NT2/D1 (cell line): ENCODE measurements around the gene SLC4A1AP.
"Not testable (repeated sequence)": the region's sequence is repeated elsewhere in the genome, so short reads cannot be mapped to it uniquely, and the experiment has no call there.

Source experiments
- DNase-seq: peaks from one replicate; pipeline ENCODE4 v3.0.0-alpha.2; 2011; ENCODE audit warnings: low read depth, low spot score
- H3K27me3 ChIP-seq: 2 replicates; pipeline ENCODE4 v1.6.0; 2011; ENCODE audit warnings: mild to moderate bottlenecking; ENCODE audit not compliant: insufficient read length, insufficient read depth
- H3K36me3 ChIP-seq: 2 replicates; pipeline ENCODE4 v1.6.1; 2011; ENCODE audit warnings: mild to moderate bottlenecking, low read length, mixed read lengths; ENCODE audit not compliant: insufficient read depth, insufficient read length
- H3K4me1 ChIP-seq: 2 replicates; pipeline ENCODE4 v1.5.1; 2011; ENCODE audit not compliant: insufficient read depth, insufficient read length
- H3K4me3 ChIP-seq: 2 replicates; pipeline ENCODE4 v1.5.1; 2011; ENCODE audit warnings: low read depth; ENCODE audit not compliant: insufficient read length
- H3K9ac ChIP-seq: 2 replicates; pipeline ENCODE4 v1.6.0; 2011; ENCODE audit warnings: low read depth; ENCODE audit not compliant: insufficient read length
- H3K9me3 ChIP-seq: 2 replicates; pipeline ENCODE4 v1.5.1; 2011; ENCODE audit warnings: mild to moderate bottlenecking, low read length; ENCODE audit not compliant: insufficient read depth
- SUZ12 ChIP-seq: IDR thresholded peaks from 2 replicates; pipeline ENCODE4 v1.6.1; 2011; ENCODE audit not compliant: insufficient read length, insufficient read depth; ENCODE audit errors: extremely low read depth
- YY1 ChIP-seq: IDR thresholded peaks from 2 replicates; pipeline ENCODE4 v1.6.1; 2011; ENCODE audit not compliant: insufficient read length, insufficient read depth
- ZNF274 ChIP-seq: IDR thresholded peaks from 2 replicates; pipeline ENCODE4 v1.6.1; 2011; ENCODE audit warnings: mild to moderate bottlenecking, low read depth, low read length

The SLC4A1AP gene, protein sequence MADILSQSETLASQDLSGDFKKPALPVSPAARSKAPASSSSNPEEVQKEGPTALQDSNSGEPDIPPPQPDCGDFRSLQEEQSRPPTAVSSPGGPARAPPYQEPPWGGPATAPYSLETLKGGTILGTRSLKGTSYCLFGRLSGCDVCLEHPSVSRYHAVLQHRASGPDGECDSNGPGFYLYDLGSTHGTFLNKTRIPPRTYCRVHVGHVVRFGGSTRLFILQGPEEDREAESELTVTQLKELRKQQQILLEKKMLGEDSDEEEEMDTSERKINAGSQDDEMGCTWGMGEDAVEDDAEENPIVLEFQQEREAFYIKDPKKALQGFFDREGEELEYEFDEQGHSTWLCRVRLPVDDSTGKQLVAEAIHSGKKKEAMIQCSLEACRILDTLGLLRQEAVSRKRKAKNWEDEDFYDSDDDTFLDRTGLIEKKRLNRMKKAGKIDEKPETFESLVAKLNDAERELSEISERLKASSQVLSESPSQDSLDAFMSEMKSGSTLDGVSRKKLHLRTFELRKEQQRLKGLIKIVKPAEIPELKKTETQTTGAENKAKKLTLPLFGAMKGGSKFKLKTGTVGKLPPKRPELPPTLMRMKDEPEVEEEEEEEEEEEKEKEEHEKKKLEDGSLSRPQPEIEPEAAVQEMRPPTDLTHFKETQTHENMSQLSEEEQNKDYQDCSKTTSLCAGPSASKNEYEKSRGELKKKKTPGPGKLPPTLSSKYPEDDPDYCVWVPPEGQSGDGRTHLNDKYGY

DNA sequence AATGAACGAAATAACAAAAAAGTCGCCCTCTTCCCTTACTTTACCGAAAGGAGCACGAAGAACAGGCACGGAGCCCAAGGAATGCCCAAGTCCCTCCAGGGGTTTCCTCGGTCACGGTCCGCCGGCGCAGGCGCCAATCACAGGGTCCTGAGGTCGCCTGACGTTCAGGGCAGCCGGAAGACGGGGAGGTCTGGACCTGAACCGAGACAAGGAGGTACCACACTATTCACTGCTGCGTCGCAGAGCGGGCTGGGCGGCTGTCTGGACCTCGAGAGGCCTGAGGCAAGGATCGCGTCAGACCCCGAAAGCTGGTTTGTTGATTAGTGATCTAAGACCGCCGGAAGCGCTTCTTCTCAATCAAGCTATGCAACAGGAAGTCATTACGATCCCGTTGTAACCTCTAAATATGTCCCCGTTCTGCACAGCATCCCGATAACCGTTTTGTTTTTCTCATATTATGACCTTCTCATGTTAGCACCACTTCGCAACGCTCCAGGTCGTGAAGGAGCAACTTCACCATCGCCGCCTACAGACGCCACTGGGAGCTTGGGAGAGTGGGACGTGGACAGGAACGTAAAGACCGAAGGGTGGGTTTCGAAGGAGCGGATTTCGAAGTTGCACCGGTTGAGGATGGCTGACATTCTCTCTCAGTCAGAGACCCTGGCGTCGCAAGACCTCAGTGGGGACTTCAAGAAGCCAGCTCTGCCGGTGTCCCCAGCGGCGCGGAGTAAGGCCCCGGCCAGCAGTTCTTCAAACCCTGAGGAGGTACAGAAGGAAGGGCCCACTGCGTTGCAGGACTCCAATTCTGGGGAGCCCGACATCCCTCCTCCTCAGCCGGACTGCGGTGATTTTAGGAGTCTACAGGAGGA is at the start of gene SLC4A1AP, which contains the start of gene SUPT7L:
SLC4A1AP (plus strand) TSS at position 605 of the 869 bp plus-strand sequence; CDS start at position 631, 26 bp downstream.
SUPT7L (minus strand) TSS at position 330 of the 869 bp plus-strand sequence. CDS start 1,422 bp downstream, outside the sequence.
- Histone ChIP-seq H3K9ac (peak within 1 kb of the TSS; percentile 84), H3K4me3 (peak within 1 kb of the TSS; percentile 91), H3K27me3 (no peaks in the 10 kb centered on the region), H3K9me3 (no peaks in the 10 kb centered on the region), H3K36me3 (peaks cover 55% of the 10 kb centered on the region), H3K4me1 (no peaks in the 10 kb centered on the region)
- DNase-seq, result peak; percentile 73
- TF ChIP-seq SUZ12 (no peak), ZNF274 (no peak), YY1 (peak; percentile 65)

DNA sequence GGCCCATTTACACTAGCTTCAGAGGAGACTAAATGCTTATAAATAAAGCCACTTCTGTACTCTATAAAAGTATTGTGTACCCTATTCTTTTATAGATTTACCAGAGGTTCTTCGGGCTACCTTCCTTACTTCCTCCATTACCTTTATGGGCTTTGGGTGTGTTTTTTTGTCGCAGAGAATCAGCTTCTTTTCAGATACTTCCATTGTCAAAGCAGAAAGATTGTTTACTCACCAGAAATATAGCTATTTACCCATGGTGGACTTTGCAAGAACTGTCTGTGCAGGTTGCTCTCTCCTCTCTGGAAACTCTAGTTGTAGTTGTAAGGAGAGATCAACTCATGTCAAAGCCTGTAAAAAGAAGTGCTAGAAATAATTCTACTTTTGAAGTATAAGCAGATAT is 49.7 kb upstream of the SLC4A1AP start:
- no peak overlapping the region for H3K9ac ChIP-seq
- peaks cover 45% of the 10 kb centered on the region for H3K36me3 ChIP-seq
- H3K4me3 ChIP-seq, result no peak overlapping the region
- TF ChIP-seq ZNF274 (no peak), SUZ12 (no peak), YY1 (no peak)
- peaks cover 3% of the 10 kb centered on the region for H3K4me1 ChIP-seq
- H3K27me3 ChIP-seq, result no peaks in the 10 kb centered on the region
- DNase-seq, result no peak
- H3K9me3 ChIP-seq, result no peaks in the 10 kb centered on the region

DNA sequence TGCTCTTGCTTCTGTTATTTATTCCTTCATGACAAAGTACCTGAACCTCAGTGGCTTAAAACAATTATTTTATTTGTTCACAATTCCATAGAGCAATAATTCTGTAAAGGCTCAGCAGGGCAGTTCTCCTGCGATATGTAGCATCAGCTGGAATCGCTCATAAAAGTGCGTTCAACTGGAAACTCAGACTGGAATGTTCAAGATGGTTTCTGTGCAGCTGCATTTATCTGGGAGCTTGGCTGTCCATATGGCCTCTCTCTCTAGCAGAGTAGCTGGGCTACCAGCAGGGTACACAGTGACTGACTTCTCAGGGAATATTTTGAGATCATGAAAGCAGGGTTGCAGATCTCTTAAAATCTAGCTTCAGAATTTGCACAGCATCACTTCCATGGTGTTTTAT is 48.4 kb upstream of the SLC4A1AP start:
- Histone ChIP-seq H3K9ac (no peak overlapping the region), H3K4me3 (no peak overlapping the region), H3K27me3 (no peaks in the 10 kb centered on the region), H3K36me3 (peaks cover 51% of the 10 kb centered on the region), H3K9me3 (no peaks in the 10 kb centered on the region), H3K4me1 (peaks cover 3% of the 10 kb centered on the region)
- no peak for DNase-seq
- TF ChIP-seq ZNF274 (no peak), YY1 (no peak), SUZ12 (no peak)

DNA sequence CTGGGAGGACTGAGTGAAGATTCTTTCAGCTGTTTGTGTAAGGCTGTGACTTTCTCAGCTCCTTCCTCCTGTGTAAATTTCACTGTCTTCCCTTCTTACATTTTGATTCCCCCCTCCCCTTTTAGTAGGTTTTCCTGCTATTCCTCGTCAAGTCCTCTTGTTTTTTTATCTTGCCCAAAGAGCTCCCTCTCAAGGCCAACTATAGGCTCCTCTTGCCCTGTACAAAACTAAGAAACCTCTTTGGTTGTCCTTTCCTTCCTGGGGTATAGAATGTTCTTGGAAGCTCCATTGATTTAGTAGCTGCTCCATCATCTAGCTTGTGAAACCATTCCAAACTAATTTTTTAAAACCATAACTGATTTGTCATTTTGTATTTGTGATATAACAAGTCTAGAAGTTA is 42.2 kb upstream of the SLC4A1AP start:
- H3K27me3 ChIP-seq, result no peaks in the 10 kb centered on the region
- TF ChIP-seq YY1 (no peak), SUZ12 (no peak), ZNF274 (no peak)
- H3K9ac ChIP-seq, result no peak overlapping the region
- H3K36me3 ChIP-seq, result peaks cover 70% of the 10 kb centered on the region
- peaks cover 9% of the 10 kb centered on the region for H3K4me1 ChIP-seq
- DNase-seq, result no peak
- no peak overlapping the region for H3K4me3 ChIP-seq
- H3K9me3 ChIP-seq, result no peaks in the 10 kb centered on the region

DNA sequence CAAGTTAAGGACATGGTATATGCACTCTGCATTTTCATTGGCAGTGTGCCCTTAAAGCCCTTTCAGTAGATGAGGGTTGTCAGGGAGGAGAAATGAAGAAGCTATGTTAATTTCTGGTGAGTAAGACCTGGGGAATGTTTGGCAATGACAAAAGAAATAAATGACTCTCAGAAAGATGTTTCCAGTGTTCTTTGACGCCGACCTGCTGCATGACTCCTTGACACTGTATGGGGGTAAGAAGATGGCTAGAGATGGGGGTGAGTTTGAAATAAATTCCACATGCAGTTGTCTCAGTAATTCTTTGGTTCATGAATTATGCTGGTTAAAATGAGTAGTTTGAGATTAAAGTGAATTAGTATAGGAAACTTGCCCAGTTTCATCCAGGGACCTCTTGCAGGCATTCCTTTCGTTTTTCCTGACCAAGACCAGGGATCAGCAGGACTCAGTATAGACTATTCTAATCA is 40.7 kb upstream of the SLC4A1AP start:
- Histone ChIP-seq H3K36me3 (peaks cover 56% of the 10 kb centered on the region), H3K27me3 (no peaks in the 10 kb centered on the region), H3K9me3 (no peaks in the 10 kb centered on the region), H3K4me3 (no peak overlapping the region), H3K4me1 (peaks cover 6% of the 10 kb centered on the region), H3K9ac (no peak overlapping the region)
- DNase-seq, result peak; percentile 74
- TF ChIP-seq ZNF274 (no peak), YY1 (no peak), SUZ12 (no peak)

DNA sequence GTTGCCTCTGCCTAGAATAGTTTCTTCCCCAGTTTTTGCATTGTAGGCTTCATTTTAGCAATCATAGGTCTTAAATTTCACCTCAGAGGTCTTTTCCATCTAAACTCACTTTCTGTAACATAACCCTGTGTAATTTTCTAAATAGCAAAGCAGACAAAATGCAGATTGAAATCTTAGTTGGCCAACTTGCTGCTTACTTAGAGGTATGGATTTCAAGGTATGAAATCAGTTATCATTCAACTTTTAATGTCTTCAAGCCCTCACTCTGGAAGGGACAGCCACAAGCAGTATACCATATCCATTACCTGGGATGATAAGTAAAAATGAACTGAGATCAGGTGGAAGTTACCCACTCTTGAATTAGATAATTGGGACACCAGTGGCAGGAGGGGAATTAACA is 38.7 kb upstream of the SLC4A1AP start:
- Histone ChIP-seq H3K4me3 (no peak overlapping the region), H3K9ac (no peak overlapping the region), H3K27me3 (no peaks in the 10 kb centered on the region), H3K36me3 (peaks cover 42% of the 10 kb centered on the region), H3K4me1 (peaks cover 6% of the 10 kb centered on the region), H3K9me3 (no peaks in the 10 kb centered on the region)
- no peak for DNase-seq
- TF ChIP-seq ZNF274 (no peak), YY1 (no peak), SUZ12 (no peak)

DNA sequence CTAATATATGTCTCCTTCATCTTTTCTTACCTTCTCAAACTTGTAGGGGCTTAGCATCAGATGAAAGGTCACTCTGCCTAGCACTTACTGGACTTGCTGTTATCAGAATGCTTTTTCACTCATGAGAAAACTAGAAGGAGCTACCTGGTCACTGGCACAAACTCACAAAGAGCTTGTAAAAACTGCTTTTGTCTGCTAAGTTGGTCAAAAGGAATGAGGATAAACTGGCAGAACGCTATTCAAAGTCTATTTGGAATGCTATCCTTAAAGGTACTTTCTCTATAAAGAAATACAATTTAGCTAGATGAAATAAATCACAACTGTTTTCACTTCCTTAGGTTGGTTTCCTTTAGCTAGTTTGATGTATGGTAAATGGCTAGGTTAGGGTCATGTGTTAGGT is 37.4 kb upstream of the SLC4A1AP start:
- H3K4me3 ChIP-seq, H3K9me3 ChIP-seq, DNase-seq, H3K9ac ChIP-seq, H3K27me3 ChIP-seq, H3K4me1 ChIP-seq: not testable (repeated sequence)
- H3K36me3 ChIP-seq, result peaks cover 42% of the 10 kb centered on the region

DNA sequence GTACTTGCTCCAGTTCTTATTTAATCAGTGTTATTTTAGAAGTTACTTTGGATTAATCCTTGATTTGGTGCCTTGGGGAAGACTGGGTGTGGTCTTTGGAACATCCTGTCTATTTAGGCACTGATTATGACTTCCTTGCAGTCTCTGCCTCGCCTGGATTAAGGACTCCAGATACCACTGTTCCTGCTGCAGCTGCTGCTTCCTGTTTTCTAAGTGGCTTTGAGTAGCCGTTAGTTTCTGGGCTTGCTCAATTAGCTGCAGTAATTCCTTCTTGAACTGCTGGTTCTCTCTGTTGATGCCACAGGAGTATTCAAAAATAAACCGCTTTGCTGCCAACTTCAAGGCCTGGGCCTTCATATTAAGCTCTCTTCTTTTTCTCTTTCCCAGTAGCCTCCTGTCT is 36.8 kb upstream of the SLC4A1AP start:
- not testable (repeated sequence) for H3K27me3 ChIP-seq, H3K9ac ChIP-seq

More for the DNA sequence above, 36.8 kb upstream of the SLC4A1AP start:
- not testable (repeated sequence) for H3K4me3 ChIP-seq, H3K9me3 ChIP-seq, H3K4me1 ChIP-seq, DNase-seq
- H3K36me3 ChIP-seq, result peaks cover 42% of the 10 kb centered on the region
